Body of pancreas (tissue), 4 donors: ENCODE data around the gene PRMT3. TPM values are rescaled to one million over a fixed set of nuclear protein-coding genes. Genes with fewer than 3 reads are reported as not detected.

Experiments used
- ATAC-seq: fragments of 150-250 bp; one replicate; pipeline ENCODE4 v1.9.1; 2016
- DNase-seq, 4 donors: peaks; one replicate each; pipeline ENCODE4 v3.0.0-alpha.2; 2019
- H3K27ac ChIP-seq, 4 donors: fragments of 200-600 bp; sonication (generic); 1 replicate in 3 of 4; 2 replicates in 1 of 4; pipeline versions ENCODE4 v1.5.1 to v1.6.1; 2016 to 2019; ENCODE audit warnings: mild to moderate bottlenecking in 1 of 4, mixed read lengths in 1 of 4, moderate library complexity in 1 of 4
- H3K27me3 ChIP-seq, 2 donors: fragments of 200-600 bp; sonication (generic); one replicate each; pipeline ENCODE4 v1.6.0; 2016; ENCODE audit warnings: mild to moderate bottlenecking in 1 of 2
- H3K36me3 ChIP-seq, 2 donors: fragments of 200-600 bp; sonication (generic); replicated peaks in 1 of 2; 2 replicates each; pipeline ENCODE4 v1.5.1; 2016; ENCODE audit warnings: low read depth in 2 of 2; ENCODE audit not compliant: insufficient read depth in 1 of 2
- H3K4me1 ChIP-seq: fragments of 200-600 bp; sonication (generic); one replicate; pipeline ENCODE4 v1.6.0; 2016
- H3K4me3 ChIP-seq, 2 donors: fragments of 200-600 bp; sonication (generic); 1 replicate in 1 of 2; 2 replicates in 1 of 2; pipeline ENCODE4 v1.5.1; 2016 to 2019
- H3K9me3 ChIP-seq, 3 donors: fragments of 200-600 bp; sonication (generic); 1 replicate in 2 of 3; 2 replicates in 1 of 3; pipeline ENCODE4 v1.5.1; 2016
- POLR2A ChIP-seq, 3 donors: fragments of 450-650 bp; IDR thresholded peaks; one replicate each; pipeline ENCODE4 v1.6.1; 2016; ENCODE audit warnings: antibody characterized with exemption in 3 of 3, mild to moderate bottlenecking in 2 of 3
- WGBS, 2 donors: methylation state at CpG; one replicate each; pipeline ENCODE4 v1.1.5; 2017; 5-methylcytosine and 5-hydroxymethylcytosine counted together
- intact Hi-C: fragments of 100-400 bp; cut with DNase I; formaldehyde crosslinking; loops from one replicate; pipeline ENCODE4 v1.15.1; 2023
- total RNA-seq, 2 donors: library from RNA; depleted of rRNA; stranded (reverse); fragments of >200 nt; gene quantifications; one replicate each; pipeline ENCODE4 v1.1.0, GENCODE V29; 2016
- TF ChIP-seq, protein P1 (sequence below), 7 experiments: fragments of 450-650 bp in 4 of 7; fragments of 200-600 bp in 3 of 7; sonication (generic) in 3 of 7; IDR thresholded peaks; one replicate each; pipeline ENCODE4 v1.5.1; 2016 to 2019; ENCODE audit warnings: antibody characterized with exemption in 7 of 7

PRMT3 gene
- total RNA-seq, 2 donors from 2014 or later: 15.6 to 20.4 TPM

DNA sequence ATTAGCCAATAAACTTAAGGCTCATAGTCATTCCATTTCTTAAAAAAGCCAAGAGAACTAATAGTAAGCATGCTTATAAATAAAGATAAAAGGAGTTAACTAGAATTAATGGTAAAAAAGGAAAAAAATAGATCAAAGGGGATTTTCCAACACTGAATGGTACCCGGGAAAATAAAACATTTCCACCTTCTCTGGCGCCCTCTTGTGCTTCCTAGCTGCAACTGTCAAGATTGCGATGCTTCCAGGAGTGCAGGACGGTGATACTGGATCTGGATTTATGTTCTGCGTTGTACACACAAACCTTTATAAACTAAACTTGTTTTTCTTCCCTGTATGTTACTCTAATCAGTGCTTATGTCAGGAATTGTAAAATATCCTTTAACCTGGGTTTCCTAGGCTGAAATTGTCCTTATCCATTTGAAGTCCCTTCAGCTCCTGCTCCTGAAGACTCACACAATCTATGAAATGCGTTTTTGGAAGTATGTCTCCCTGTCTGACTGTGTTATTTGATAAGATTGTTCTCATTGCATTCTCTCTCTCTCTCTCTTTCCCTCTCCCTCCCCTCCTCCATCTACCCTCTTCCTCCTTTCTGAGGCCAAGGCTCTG lies 33.6 kb upstream of the PRMT3 start:
- Histone ChIP-seq H3K4me1 (peaks cover 6% of the 10 kb centered on the region), H3K27ac (no peak overlapping the region), H3K9me3 (no peaks in the 10 kb centered on the region), H3K4me3 (no peak overlapping the region), H3K27me3 (no peaks in the 10 kb centered on the region), H3K36me3 (no peaks in the 10 kb centered on the region)
- ATAC-seq (peak; percentile 69), DNase-seq (peak; percentile 28 to 52 (median 36))
- no peak for TF ChIP-seq POLR2A (IDR thresholded peaks at IDR 0.05)
- TF ChIP-seq, protein P1, sequence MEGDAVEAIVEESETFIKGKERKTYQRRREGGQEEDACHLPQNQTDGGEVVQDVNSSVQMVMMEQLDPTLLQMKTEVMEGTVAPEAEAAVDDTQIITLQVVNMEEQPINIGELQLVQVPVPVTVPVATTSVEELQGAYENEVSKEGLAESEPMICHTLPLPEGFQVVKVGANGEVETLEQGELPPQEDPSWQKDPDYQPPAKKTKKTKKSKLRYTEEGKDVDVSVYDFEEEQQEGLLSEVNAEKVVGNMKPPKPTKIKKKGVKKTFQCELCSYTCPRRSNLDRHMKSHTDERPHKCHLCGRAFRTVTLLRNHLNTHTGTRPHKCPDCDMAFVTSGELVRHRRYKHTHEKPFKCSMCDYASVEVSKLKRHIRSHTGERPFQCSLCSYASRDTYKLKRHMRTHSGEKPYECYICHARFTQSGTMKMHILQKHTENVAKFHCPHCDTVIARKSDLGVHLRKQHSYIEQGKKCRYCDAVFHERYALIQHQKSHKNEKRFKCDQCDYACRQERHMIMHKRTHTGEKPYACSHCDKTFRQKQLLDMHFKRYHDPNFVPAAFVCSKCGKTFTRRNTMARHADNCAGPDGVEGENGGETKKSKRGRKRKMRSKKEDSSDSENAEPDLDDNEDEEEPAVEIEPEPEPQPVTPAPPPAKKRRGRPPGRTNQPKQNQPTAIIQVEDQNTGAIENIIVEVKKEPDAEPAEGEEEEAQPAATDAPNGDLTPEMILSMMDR (IDR thresholded peaks at IDR 0.05): peak; percentile 36 to 78 (median 67)
- intact Hi-C loops: loop anchor here (5.0 kb wide), 2 partner anchors 127 to 227 kb away; no protein-coding TSS in a partner anchor
- 6 to 7% methylated on average over 6 of the region's 6 CpGs for WGBS, 2 donors

GRCh38 chr11:20355221-20356219 lies 32.0 kb upstream of the PRMT3 start:
- H3K4me3 ChIP-seq: no peak overlapping the region
- no peaks in the 10 kb centered on the region for H3K27me3 ChIP-seq
- H3K27ac ChIP-seq: no peak overlapping the region
- TF ChIP-seq, protein P1 (IDR thresholded peaks at IDR 0.05): peak; percentile 30 to 59 (median 42)
- TF ChIP-seq POLR2A (IDR thresholded peaks at IDR 0.05): no peak
- no peaks in the 10 kb centered on the region for H3K9me3 ChIP-seq
- 14 to 23% methylated on average over 12 of the region's 12 CpGs for WGBS, 2 donors
- peak; percentile 58 for ATAC-seq
- peak; percentile 27 to 62 (median 37) for DNase-seq
- intact Hi-C loops: no loop called here
- peaks cover 6% of the 10 kb centered on the region for H3K4me1 ChIP-seq
- no peaks in the 10 kb centered on the region for H3K36me3 ChIP-seq

DNA sequence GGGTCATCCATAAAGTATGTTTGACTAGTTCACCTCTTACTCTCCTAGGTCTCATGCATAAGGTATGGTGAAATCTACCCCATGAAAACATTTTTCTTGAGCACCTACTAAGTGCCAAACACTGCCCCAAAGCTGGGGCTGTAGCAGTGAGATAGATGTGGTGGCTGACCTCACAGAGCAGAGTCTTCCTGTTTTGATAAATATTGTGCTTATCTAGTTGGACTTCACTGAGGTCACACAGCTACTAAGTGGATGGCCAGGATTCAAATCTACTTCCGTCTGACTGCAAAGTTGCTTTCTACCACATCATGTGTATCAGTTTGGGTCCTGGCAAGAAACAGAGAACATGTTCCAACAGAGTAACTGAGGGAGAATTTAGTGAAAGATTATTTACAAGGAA lies 30.4 kb upstream of the PRMT3 start:
- Histone ChIP-seq H3K4me3 (no peak overlapping the region), H3K27me3 (no peaks in the 10 kb centered on the region), H3K9me3 (no peaks in the 10 kb centered on the region), H3K27ac (no peak overlapping the region), H3K36me3 (no peaks in the 10 kb centered on the region), H3K4me1 (peaks cover 6% of the 10 kb centered on the region)
- TF ChIP-seq, protein P1 (IDR thresholded peaks at IDR 0.05): no peak
- no peak for TF ChIP-seq POLR2A (IDR thresholded peaks at IDR 0.05)
- no peak for ATAC-seq
- 30% methylated on average over 1 of the region's 1 CpG for WGBS, 2 donors
- no peak for DNase-seq
- intact Hi-C loops: no loop called here

- peak in 1 of 4 donors; percentile 12 for DNase-seq
- H3K4me3 ChIP-seq: no peak overlapping the region
- H3K4me1 ChIP-seq: peaks cover 18% of the 10 kb centered on the region
- no peak overlapping the region for H3K27ac ChIP-seq
- H3K36me3 ChIP-seq: no peaks in the 10 kb centered on the region
- H3K9me3 ChIP-seq: no peaks in the 10 kb centered on the region
- 58 to 77% methylated on average over 7 of the region's 7 CpGs for WGBS, 2 donors
- no peak for ATAC-seq
- TF ChIP-seq, protein P1 (IDR thresholded peaks at IDR 0.05): no peak
- TF ChIP-seq POLR2A (IDR thresholded peaks at IDR 0.05): no peak
- intact Hi-C loops: no loop called here
- no peaks in the 10 kb centered on the region for H3K27me3 ChIP-seq
Observed at GRCh38 chr11:20360650-20361049, 26.9 kb upstream of the PRMT3 start.
